Measurements from ENCODE around the gene ARHGAP6.

The ARHGAP6 gene

GRCh38 chrX:11474576-11474975 lies 191.1 kb downstream of the ARHGAP6 start:
- no peaks in the 10 kb centered on the region for H3K36me3 ChIP-seq (ENCODE audit: control insufficient read depth in 4 of 4, insufficient read depth in 4 of 4, low read length in 3 of 4)
- POLR2A ChIA-PET = no interaction called here
- H3K27ac ChIP-seq (ENCODE audit: insufficient read depth in 1 of 2, low read depth in 1 of 2, low read length in 2 of 2, poor library complexity in 1 of 2, severe bottlenecking in 2 of 2) = no peak overlapping the region
- no peaks in the 10 kb centered on the region for H3K9me3 ChIP-seq (ENCODE audit: control extremely low read depth in 1 of 5, control insufficient read depth in 4 of 5, insufficient read depth in 2 of 5, low read depth in 1 of 5, low read length in 4 of 5)
- no peak overlapping the region for H3K4me3 ChIP-seq (ENCODE audit: control insufficient read depth in 1 of 7, extremely low read depth in 1 of 7, insufficient read depth in 4 of 7, low read depth in 2 of 7, low read length in 6 of 7)
- CTCF ChIA-PET = interaction anchor here (1.4 kb wide), 1 partner anchor 13 kb away, joined by 3 read pairs; no protein-coding TSS in a partner anchor
- no peaks in the 10 kb centered on the region for H3K27me3 ChIP-seq (replicated peaks in 2 of 5; ENCODE audit: control insufficient read depth in 4 of 5, insufficient read depth in 5 of 5, low read length in 4 of 5)
- H3K4me1 ChIP-seq (ENCODE audit: control extremely low read depth in 1 of 4, control insufficient read depth in 4 of 4, insufficient read depth in 4 of 4, low read length in 3 of 4) = no peaks in the 10 kb centered on the region
- DNase-seq = no peak

- no peaks in the 10 kb centered on the region for H3K4me1 ChIP-seq (ENCODE audit: control extremely low read depth in 1 of 4, control insufficient read depth in 4 of 4, insufficient read depth in 4 of 4, low read length in 3 of 4)
- CTCF ChIA-PET = interaction anchor here (1.4 kb wide), 1 partner anchor 12 kb away, joined by 3 read pairs; no protein-coding TSS in a partner anchor
These were observed 191.7 kb downstream of the ARHGAP6 start for GRCh38 chrX:11474021-11474420.

GRCh38 chrX:11472879-11473278 lies 192.8 kb downstream of the ARHGAP6 start:
- CTCF ChIA-PET = no interaction called here
- 92% methylated on average over 3 of the region's 3 CpGs for WGBS (ENCODE audit: insufficient coverage)
- Histone ChIP-seq H3K36me3 (ENCODE audit: control insufficient read depth in 4 of 4, insufficient read depth in 4 of 4, low read length in 3 of 4) (no peaks in the 10 kb centered on the region), H3K27me3 (replicated peaks in 2 of 5; ENCODE audit: control insufficient read depth in 4 of 5, insufficient read depth in 5 of 5, low read length in 4 of 5) (no peaks in the 10 kb centered on the region), H3K4me3 (ENCODE audit: control insufficient read depth in 1 of 7, extremely low read depth in 1 of 7, insufficient read depth in 4 of 7, low read depth in 2 of 7, low read length in 6 of 7) (no peak overlapping the region), H3K9me3 (ENCODE audit: control extremely low read depth in 1 of 5, control insufficient read depth in 4 of 5, insufficient read depth in 2 of 5, low read depth in 1 of 5, low read length in 4 of 5) (no peaks in the 10 kb centered on the region), H3K4me1 (ENCODE audit: control extremely low read depth in 1 of 4, control insufficient read depth in 4 of 4, insufficient read depth in 4 of 4, low read length in 3 of 4) (no peaks in the 10 kb centered on the region), H3K27ac (ENCODE audit: insufficient read depth in 1 of 2, low read depth in 1 of 2, low read length in 2 of 2, poor library complexity in 1 of 2, severe bottlenecking in 2 of 2) (no peak overlapping the region)
- no peak for DNase-seq
- POLR2A ChIA-PET = no interaction called here

More at GRCh38 chrX:11474021-11474420, 191.7 kb downstream of the ARHGAP6 start:
- DNase-seq = no peak
- no peak overlapping the region for H3K4me3 ChIP-seq (ENCODE audit: control insufficient read depth in 1 of 7, extremely low read depth in 1 of 7, insufficient read depth in 4 of 7, low read depth in 2 of 7, low read length in 6 of 7)
- H3K9me3 ChIP-seq (ENCODE audit: control extremely low read depth in 1 of 5, control insufficient read depth in 4 of 5, insufficient read depth in 2 of 5, low read depth in 1 of 5, low read length in 4 of 5) = no peaks in the 10 kb centered on the region
- H3K27me3 ChIP-seq (replicated peaks in 2 of 5; ENCODE audit: control insufficient read depth in 4 of 5, insufficient read depth in 5 of 5, low read length in 4 of 5) = no peaks in the 10 kb centered on the region
- 100% methylated on average over 1 of the region's 1 CpG for WGBS (ENCODE audit: insufficient coverage)
- POLR2A ChIA-PET = no interaction called here
- no peaks in the 10 kb centered on the region for H3K36me3 ChIP-seq (ENCODE audit: control insufficient read depth in 4 of 4, insufficient read depth in 4 of 4, low read length in 3 of 4)
- H3K27ac ChIP-seq (ENCODE audit: insufficient read depth in 1 of 2, low read depth in 1 of 2, low read length in 2 of 2, poor library complexity in 1 of 2, severe bottlenecking in 2 of 2) = no peak overlapping the region

GRCh38 chrX:11472381-11472780 lies 193.3 kb downstream of the ARHGAP6 start:
- no peaks in the 10 kb centered on the region for H3K9me3 ChIP-seq (ENCODE audit: control extremely low read depth in 1 of 5, control insufficient read depth in 4 of 5, insufficient read depth in 2 of 5, low read depth in 1 of 5, low read length in 4 of 5)
- CTCF ChIA-PET = no interaction called here
- H3K36me3 ChIP-seq (ENCODE audit: control insufficient read depth in 4 of 4, insufficient read depth in 4 of 4, low read length in 3 of 4) = no peaks in the 10 kb centered on the region
- no peaks in the 10 kb centered on the region for H3K4me1 ChIP-seq (ENCODE audit: control extremely low read depth in 1 of 4, control insufficient read depth in 4 of 4, insufficient read depth in 4 of 4, low read length in 3 of 4)
- H3K27ac ChIP-seq (ENCODE audit: insufficient read depth in 1 of 2, low read depth in 1 of 2, low read length in 2 of 2, poor library complexity in 1 of 2, severe bottlenecking in 2 of 2) = no peak overlapping the region
- H3K27me3 ChIP-seq (replicated peaks in 2 of 5; ENCODE audit: control insufficient read depth in 4 of 5, insufficient read depth in 5 of 5, low read length in 4 of 5) = no peaks in the 10 kb centered on the region
- no peak overlapping the region for H3K4me3 ChIP-seq (ENCODE audit: control insufficient read depth in 1 of 7, extremely low read depth in 1 of 7, insufficient read depth in 4 of 7, low read depth in 2 of 7, low read length in 6 of 7)
- POLR2A ChIA-PET = no interaction called here
- DNase-seq = no peak
- 75% methylated on average over 2 of the region's 2 CpGs for WGBS (ENCODE audit: insufficient coverage)

GRCh38 chrX:11470250-11470974 lies 195.3 kb downstream of the ARHGAP6 start:
- Histone ChIP-seq H3K4me3 (ENCODE audit: control insufficient read depth in 1 of 7, extremely low read depth in 1 of 7, insufficient read depth in 4 of 7, low read depth in 2 of 7, low read length in 6 of 7) (no peak overlapping the region), H3K27ac (ENCODE audit: insufficient read depth in 1 of 2, low read depth in 1 of 2, low read length in 2 of 2, poor library complexity in 1 of 2, severe bottlenecking in 2 of 2) (no peak overlapping the region), H3K4me1 (ENCODE audit: control extremely low read depth in 1 of 4, control insufficient read depth in 4 of 4, insufficient read depth in 4 of 4, low read length in 3 of 4) (no peaks in the 10 kb centered on the region), H3K27me3 (replicated peaks in 2 of 5; ENCODE audit: control insufficient read depth in 4 of 5, insufficient read depth in 5 of 5, low read length in 4 of 5) (no peaks in the 10 kb centered on the region), H3K9me3 (ENCODE audit: control extremely low read depth in 1 of 5, control insufficient read depth in 4 of 5, insufficient read depth in 2 of 5, low read depth in 1 of 5, low read length in 4 of 5) (no peaks in the 10 kb centered on the region), H3K36me3 (ENCODE audit: control insufficient read depth in 4 of 4, insufficient read depth in 4 of 4, low read length in 3 of 4) (no peaks in the 10 kb centered on the region)
- CTCF ChIA-PET = no interaction called here
- no peak for DNase-seq
- WGBS (ENCODE audit: insufficient coverage) = no CpG with 5 or more reads among the region's 1 CpG
- POLR2A ChIA-PET = no interaction called here

- H3K4me3 ChIP-seq (ENCODE audit: control insufficient read depth in 1 of 7, extremely low read depth in 1 of 7, insufficient read depth in 4 of 7, low read depth in 2 of 7, low read length in 6 of 7) = no peak overlapping the region
- ChIA-PET CTCF (no interaction called here), POLR2A (no interaction called here)
- no peaks in the 10 kb centered on the region for H3K36me3 ChIP-seq (ENCODE audit: control insufficient read depth in 4 of 4, insufficient read depth in 4 of 4, low read length in 3 of 4)
- no peaks in the 10 kb centered on the region for H3K9me3 ChIP-seq (ENCODE audit: control extremely low read depth in 1 of 5, control insufficient read depth in 4 of 5, insufficient read depth in 2 of 5, low read depth in 1 of 5, low read length in 4 of 5)
- H3K27me3 ChIP-seq (replicated peaks in 2 of 5; ENCODE audit: control insufficient read depth in 4 of 5, insufficient read depth in 5 of 5, low read length in 4 of 5) = peaks cover 0 to 1% (median 0%) of the 10 kb centered on the region in 5 experiments
- no peak for DNase-seq
- WGBS (ENCODE audit: insufficient coverage) = 74% methylated on average over 3 of the region's 5 CpGs
- peak overlapping the region in 1 of 2 experiments; percentile 14 for H3K27ac ChIP-seq (ENCODE audit: insufficient read depth in 1 of 2, low read depth in 1 of 2, low read length in 2 of 2, poor library complexity in 1 of 2, severe bottlenecking in 2 of 2)
- H3K4me1 ChIP-seq (ENCODE audit: control extremely low read depth in 1 of 4, control insufficient read depth in 4 of 4, insufficient read depth in 4 of 4, low read length in 3 of 4) = no peaks in the 10 kb centered on the region
These were observed 199.9 kb downstream of the ARHGAP6 start for GRCh38 chrX:11465648-11466411.

GRCh38 chrX:11464836-11465463 lies 200.8 kb downstream of the ARHGAP6 start:
- 84% methylated on average over 8 of the region's 8 CpGs for WGBS (ENCODE audit: insufficient coverage)
- peak in 2 of 3 donors; percentile 24 to 41 for DNase-seq
- Histone ChIP-seq H3K9me3 (ENCODE audit: control extremely low read depth in 1 of 5, control insufficient read depth in 4 of 5, insufficient read depth in 2 of 5, low read depth in 1 of 5, low read length in 4 of 5) (no peaks in the 10 kb centered on the region), H3K4me3 (ENCODE audit: control insufficient read depth in 1 of 7, extremely low read depth in 1 of 7, insufficient read depth in 4 of 7, low read depth in 2 of 7, low read length in 6 of 7) (no peak overlapping the region), H3K36me3 (ENCODE audit: control insufficient read depth in 4 of 4, insufficient read depth in 4 of 4, low read length in 3 of 4) (no peaks in the 10 kb centered on the region), H3K27ac (ENCODE audit: insufficient read depth in 1 of 2, low read depth in 1 of 2, low read length in 2 of 2, poor library complexity in 1 of 2, severe bottlenecking in 2 of 2) (peak overlapping the region in 1 of 2 experiments; percentile 43), H3K4me1 (ENCODE audit: control extremely low read depth in 1 of 4, control insufficient read depth in 4 of 4, insufficient read depth in 4 of 4, low read length in 3 of 4) (no peaks in the 10 kb centered on the region), H3K27me3 (replicated peaks in 2 of 5; ENCODE audit: control insufficient read depth in 4 of 5, insufficient read depth in 5 of 5, low read length in 4 of 5) (peaks cover 0 to 1% (median 0%) of the 10 kb centered on the region in 5 experiments)
- POLR2A ChIA-PET = no interaction called here
- CTCF ChIA-PET = no interaction called here
